Activated CD8-positive, alpha-beta T cell treated with anti-CD3 and anti-CD28 coated beads for 36 hours (primary cell): ENCODE measurements around the gene CST7. TPM values are rescaled to one million over a fixed set of nuclear protein-coding genes. Genes with fewer than 3 reads are reported as not detected.

Source experiments
- ATAC-seq: fragments of 200-7000 bp; cut with Tn5 transposase; one replicate; pipeline ENCODE4 v1.10.0; 2021; ENCODE audit warnings: mild to moderate bottlenecking, moderate library complexity
- CTCF ChIA-PET: fragments of 350-600 bp; sonication (Branson Sonifier 250); formaldehyde crosslinking; loops from one replicate; lab custom pipeline; 2021; ENCODE audit warnings: antibody characterized with exemption; lab: Charles Lee
- POLR2A ChIA-PET: fragments of 350-600 bp; sonication (Branson Sonifier 250); formaldehyde crosslinking; loops from one replicate; lab custom pipeline; 2021; ENCODE audit warnings: antibody characterized with exemption; lab: Charles Lee
- DNase-seq: peaks from one replicate; pipeline ENCODE4 v3.0.0-alpha.2; 2020
- H3K27ac Mint-ChIP-seq: one replicate; pipeline ENCODE4 v1.8.0; 2021; ENCODE audit warnings: mild to moderate bottlenecking, mixed read lengths
- H3K27me3 Mint-ChIP-seq: one replicate; pipeline ENCODE4 v1.8.0; 2021; ENCODE audit warnings: mixed read lengths
- H3K36me3 Mint-ChIP-seq: one replicate; pipeline ENCODE4 v1.8.0; 2021; ENCODE audit warnings: low read depth, mixed read lengths
- H3K4me1 Mint-ChIP-seq: one replicate; pipeline ENCODE4 v1.8.0; 2021; ENCODE audit warnings: low read depth, mixed read lengths
- H3K4me3 Mint-ChIP-seq: one replicate; pipeline ENCODE4 v1.8.0; 2021; ENCODE audit warnings: mild to moderate bottlenecking, moderate library complexity, mixed read lengths
- H3K9me3 Mint-ChIP-seq: one replicate; pipeline ENCODE4 v1.8.0; 2021; ENCODE audit warnings: mixed read lengths
- CTCF ChIP-seq: fragments of 200-600 bp; IDR thresholded peaks from one replicate; pipeline ENCODE4 v1.8.0; 2022; ENCODE audit warnings: antibody characterized with exemption, mild to moderate bottlenecking
- intact Hi-C: fragments of 100-400 bp; cut with micrococcal nuclease; formaldehyde crosslinking; loops from one replicate; pipeline ENCODE4 v1.10.0; 2022
- total RNA-seq, 2 experiments: library from RNA; stranded (reverse); gene quantifications; one replicate each; pipeline ENCODE4 v1.2.3, GENCODE V29; 2021

Gene CST7
- total RNA-seq, 2 experiments from 2014 or later = 48.5 to 49.3 TPM

DNA sequence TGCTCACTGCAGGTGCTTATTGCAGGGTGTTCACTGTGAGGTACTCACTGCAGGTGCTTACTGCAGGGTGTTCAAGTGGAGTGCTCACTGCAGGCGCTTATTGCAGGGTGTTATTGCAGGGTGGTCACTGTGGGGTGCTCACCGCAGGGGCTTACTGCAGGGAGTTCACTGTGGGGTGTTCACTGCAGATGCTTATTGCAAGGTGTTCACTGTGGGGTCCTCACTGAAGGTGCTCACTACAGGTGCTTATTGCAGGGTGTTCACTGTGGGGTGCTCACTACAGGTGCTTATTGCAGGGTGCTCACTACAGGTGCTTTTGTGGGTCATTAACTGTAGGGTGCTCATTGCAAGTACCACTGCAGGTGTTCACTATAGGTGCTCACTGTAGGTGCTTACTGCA, 23.3 kb downstream of the CST7 start:
- peaks cover 7% of the 10 kb centered on the region for H3K9me3 Mint-ChIP-seq
- H3K36me3 Mint-ChIP-seq = peaks cover 58% of the 10 kb centered on the region
- ATAC-seq = no peak
- H3K4me3 Mint-ChIP-seq = no peak overlapping the region
- H3K4me1 Mint-ChIP-seq = peaks cover 3% of the 10 kb centered on the region
- no peak for DNase-seq
- ChIA-PET CTCF (no interaction called here), POLR2A (no interaction called here)
- no peaks in the 10 kb centered on the region for H3K27me3 Mint-ChIP-seq
- no peak for TF ChIP-seq CTCF
- H3K27ac Mint-ChIP-seq = no peak overlapping the region
- intact Hi-C loops = loop anchor here (10.0 kb wide), 1 partner anchor 58 kb away; no protein-coding TSS in a partner anchor

- intact Hi-C loops = loop anchor here (10.0 kb wide), 1 partner anchor 63 kb away; no protein-coding TSS in a partner anchor
- Mint-ChIP-seq H3K4me1 (peaks cover 20% of the 10 kb centered on the region), H3K4me3 (no peak overlapping the region), H3K27ac (no peak overlapping the region), H3K36me3 (peaks cover 78% of the 10 kb centered on the region), H3K9me3 (peaks cover 7% of the 10 kb centered on the region), H3K27me3 (no peaks in the 10 kb centered on the region)
- TF ChIP-seq CTCF = no peak
- POLR2A ChIA-PET = interaction anchor here (0.7 to 1.3 kb wide), 3 partner anchors 9 to 23 kb away, joined by 3 read pairs; no protein-coding TSS in a partner anchor
- DNase-seq (no peak), ATAC-seq (no peak)
- CTCF ChIA-PET = interaction anchor here (1.1 to 1.7 kb wide), 3 partner anchors 16 to 47 kb away, joined by 3 to 4 read pairs (median 3); no protein-coding TSS in a partner anchor
Observed at GRCh38 chr20:24977336-24977735, 28.3 kb downstream of the CST7 start.

GRCh38 chr20:24977797-24978196, 28.7 kb downstream of the CST7 start:
- intact Hi-C loops = loop anchor here (10.0 kb wide), 1 partner anchor 63 kb away; no protein-coding TSS in a partner anchor
- ATAC-seq (no peak), DNase-seq (no peak)
- peaks cover 80% of the 10 kb centered on the region for H3K36me3 Mint-ChIP-seq
- no peak for TF ChIP-seq CTCF
- H3K9me3 Mint-ChIP-seq = peaks cover 7% of the 10 kb centered on the region
- no peak overlapping the region for H3K4me3 Mint-ChIP-seq
- H3K27me3 Mint-ChIP-seq = no peaks in the 10 kb centered on the region
- ChIA-PET CTCF (interaction anchor here (0.5 to 1.7 kb wide), 5 partner anchors 14 to 273 kb away, joined by 3 to 4 read pairs (median 3); no protein-coding TSS in a partner anchor), POLR2A (interaction anchor here (0.7 kb wide), 1 partner anchor 24 kb away, joined by 3 read pairs; no protein-coding TSS in a partner anchor)
- H3K27ac Mint-ChIP-seq = no peak overlapping the region
- H3K4me1 Mint-ChIP-seq = peaks cover 24% of the 10 kb centered on the region

DNA sequence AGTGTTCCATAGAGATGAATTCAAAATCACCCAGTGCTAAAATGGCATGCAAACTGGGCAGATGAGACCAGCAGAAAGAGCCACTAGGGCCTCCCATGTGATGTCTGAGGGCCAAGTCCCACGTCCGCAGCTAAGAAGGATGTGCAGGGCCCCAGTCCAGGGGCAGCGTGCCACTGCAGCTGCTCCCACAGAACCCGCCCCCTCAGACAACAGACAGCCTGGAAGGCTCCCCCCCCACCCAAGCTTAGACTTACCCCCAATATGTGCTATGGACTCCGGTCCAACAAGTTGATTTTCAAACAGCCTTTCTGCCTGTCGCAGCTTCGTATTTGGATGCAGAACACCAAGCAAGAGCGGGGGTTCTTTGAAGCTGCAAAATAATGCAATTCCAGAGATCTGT, 29.4 kb downstream of the CST7 start:
- no peak for ATAC-seq
- POLR2A ChIA-PET = interaction anchor here (1.0 kb wide), 1 partner anchor 24 kb away, joined by 3 read pairs; no protein-coding TSS in a partner anchor

More for the DNA sequence above, 29.4 kb downstream of the CST7 start:
- no peak for DNase-seq
- Mint-ChIP-seq H3K9me3 (peaks cover 7% of the 10 kb centered on the region), H3K4me1 (peaks cover 25% of the 10 kb centered on the region), H3K4me3 (no peak overlapping the region), H3K27ac (no peak overlapping the region), H3K36me3 (peaks cover 80% of the 10 kb centered on the region), H3K27me3 (no peaks in the 10 kb centered on the region)
- intact Hi-C loops = loop anchor here (10.0 kb wide), 1 partner anchor 64 kb away; no protein-coding TSS in a partner anchor
- CTCF ChIA-PET = interaction anchor here (1.5 to 1.7 kb wide), 2 partner anchors 13 to 17 kb away, joined by 4 read pairs; no protein-coding TSS in a partner anchor
- no peak for TF ChIP-seq CTCF
